GM12874 (cell line): ENCODE measurements around the gene RBFOX1.

ENCODE experiments used
- CTCF ChIP-seq: IDR thresholded peaks from 2 replicates; pipeline ENCODE4 v1.5.1; 2011; ENCODE audit warnings: low read depth, mild to moderate bottlenecking, control low read depth, low read length, moderate library complexity; ENCODE audit not compliant: insufficient read depth

RBFOX1 gene

GRCh38 chr16:7748522-7748921 lies 415.9 kb downstream of the RBFOX1 start:
- TF ChIP-seq CTCF, result no peak

GRCh38 chr16:7755347-7755882 lies 422.8 kb downstream of the RBFOX1 start:
- TF ChIP-seq CTCF, result no peak
